Stimulated activated CD8-positive, alpha-beta memory T cell treated with anti-CD3 and anti-CD28 coated beads, Interleukin-2, amount 100 ng/mL, for 48 hours (primary cell): ENCODE data around the gene ADNP.
"Not testable (repeated sequence)": the region's sequence is repeated elsewhere in the genome, so short reads cannot be mapped to it uniquely, and the experiment has no call there.

Experiments used
- DNase-seq, 2 donors: peaks; one replicate each; pipeline ENCODE4 v3.0.0-alpha.2; 2020; ENCODE audit warnings: low read depth in 2 of 2

The ADNP gene

GRCh38 chr20:50931306-50932015, at the start of gene ADNP:
Gene ADNP (minus strand): TSS chr20:50931437. CDS start chr20:50903996, 27,441 bp downstream.
- DNase-seq = peak; percentile 70 to 76

- peak in 1 of 2 donors; percentile 31 for DNase-seq
Observed at GRCh38 chr20:50980071-50980681, 48.9 kb upstream of the ADNP start.

- DNase-seq = not testable (repeated sequence)
Observed at GRCh38 chr20:50978533-50978932, 47.3 kb upstream of the ADNP start.

GRCh38 chr20:50977066-50978021, 46.1 kb upstream of the ADNP start:
- DNase-seq = no peak

- DNase-seq = no peak
Observed at GRCh38 chr20:50975701-50976330, 44.6 kb upstream of the ADNP start.

- no peak for DNase-seq
Observed at GRCh38 chr20:50969912-50970311, 38.7 kb upstream of the ADNP start.

- DNase-seq = no peak
Observed at GRCh38 chr20:50969435-50969834, 38.2 kb upstream of the ADNP start.

- DNase-seq = no peak
Observed at GRCh38 chr20:50968289-50968688, 37.1 kb upstream of the ADNP start.

- DNase-seq = no peak
Observed at GRCh38 chr20:50967586-50967985, 36.3 kb upstream of the ADNP start.

- DNase-seq = no peak
Observed at GRCh38 chr20:50959543-50960126, 28.4 kb upstream of the ADNP start.

GRCh38 chr20:50958615-50959542, 27.6 kb upstream of the ADNP start, which contains the start of gene MOCS3:
Gene MOCS3 (plus strand): TSS chr20:50958818. CDS start chr20:50958843, 25 bp downstream.
- peak; percentile 54 to 62 for DNase-seq

- peak; percentile 72 to 76 for DNase-seq
Observed at GRCh38 chr20:50957798-50958614, 26.8 kb upstream of the ADNP start, which contains the start of gene DPM1. Gene DPM1 (minus strand): TSS chr20:50958532. CDS start chr20:50958523, 9 bp downstream.

- DNase-seq = no peak
Observed at GRCh38 chr20:50957276-50957675, 26.0 kb upstream of the ADNP start.

- DNase-seq = no peak
Observed at GRCh38 chr20:50953821-50954220, 22.6 kb upstream of the ADNP start.

GRCh38 chr20:50953196-50953595, 22.0 kb upstream of the ADNP start:
- DNase-seq = no peak

- no peak for DNase-seq
Observed at GRCh38 chr20:50948132-50948785, 17.0 kb upstream of the ADNP start.

GRCh38 chr20:50943069-50943468, 11.8 kb upstream of the ADNP start:
- no peak for DNase-seq

- no peak for DNase-seq
Observed at GRCh38 chr20:50933589-50933988, 2.4 kb upstream of the ADNP start.
